HG03280 (cell line): ENCODE results near the gene ATP6V1A.

ENCODE experiments used
- ATAC-seq: cut with Tn5 transposase; IDR thresholded peaks from one replicate; pipeline ENCODE4 v1.9.1; 2021; ENCODE audit warnings: mild to moderate bottlenecking, moderate library complexity; ENCODE audit not compliant: unreplicated experiment

ATP6V1A gene

DNA sequence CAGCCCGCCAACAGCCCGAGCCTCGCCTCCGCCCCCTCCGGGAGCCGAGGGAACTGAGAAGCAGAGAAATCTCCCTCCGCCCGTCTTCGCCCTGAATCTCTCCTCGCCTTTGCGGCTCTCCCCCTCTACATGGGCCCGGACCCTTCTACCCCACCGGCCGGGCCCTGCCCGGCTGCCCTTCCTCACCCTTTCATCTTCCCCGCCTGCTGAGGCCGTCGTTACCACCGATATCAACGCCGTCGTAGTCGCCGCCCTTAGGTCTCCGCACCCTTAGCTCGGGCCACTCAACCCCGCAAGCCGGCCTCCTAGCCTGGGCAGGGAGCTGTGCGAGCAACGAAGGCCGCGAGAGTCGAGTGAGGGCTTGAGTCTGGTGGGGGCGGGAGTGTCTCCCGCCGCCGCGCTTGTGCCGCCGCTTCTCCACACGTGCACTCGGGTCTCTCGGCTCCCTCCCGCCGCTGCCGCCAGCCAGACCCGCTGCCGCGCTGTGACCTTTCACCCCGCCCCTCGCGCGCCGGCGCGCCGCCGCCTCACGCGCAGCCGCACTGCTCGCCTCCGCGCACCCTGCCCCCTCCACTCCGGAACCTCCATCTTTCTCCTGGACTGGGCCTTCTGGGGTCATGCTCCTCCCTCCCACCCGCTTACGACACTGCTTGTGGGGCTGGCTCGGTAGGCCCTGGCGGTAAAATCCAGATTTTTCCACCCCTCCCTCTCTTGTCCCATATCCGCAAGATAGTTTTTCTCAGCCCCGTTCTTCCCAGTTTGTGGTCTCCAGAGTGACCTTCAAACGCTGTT is 883 bp upstream of the ATP6V1A start, which contains the start of gene NAA50:
NAA50 (minus strand) TSS at position 494 of the 792 bp plus-strand sequence; CDS start at position 194, 300 bp downstream.
- peak; percentile 48 for ATAC-seq

DNA sequence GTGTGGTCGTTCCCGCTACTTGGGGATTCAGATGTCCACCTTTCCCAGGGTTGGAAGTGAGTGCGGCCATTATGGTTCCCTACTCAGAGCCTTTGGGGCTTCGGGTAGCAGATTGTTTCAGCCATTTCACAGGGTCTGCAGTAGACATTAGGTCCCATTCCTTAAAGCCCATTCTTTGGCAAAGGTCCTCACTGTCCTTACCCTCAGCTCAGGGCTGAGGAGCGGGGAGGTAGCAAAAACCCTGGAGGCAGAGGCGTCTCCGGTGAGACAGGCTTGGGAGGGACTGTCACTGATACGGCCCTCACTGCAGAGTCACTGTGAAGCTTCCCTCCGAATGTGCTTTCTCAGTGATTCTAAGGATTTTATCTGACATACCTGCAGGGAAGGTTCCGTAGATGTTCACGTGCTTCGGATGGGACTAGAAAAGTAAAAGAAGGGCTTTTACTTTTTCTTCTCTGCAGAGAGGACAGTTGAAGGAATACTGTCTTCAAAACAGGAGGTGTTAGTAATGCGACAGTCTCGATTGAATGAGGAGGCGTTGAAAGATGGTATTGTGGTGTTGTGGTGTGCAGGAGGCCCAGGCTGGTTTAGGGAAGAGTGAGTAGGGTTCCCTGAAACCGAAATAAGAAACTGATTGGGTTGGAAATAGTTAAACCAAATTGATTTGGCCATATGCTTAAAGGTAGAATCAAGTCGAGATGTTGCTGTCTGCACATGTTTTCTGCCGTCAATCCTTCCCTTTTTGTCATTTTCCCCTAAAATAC is 630 bp downstream of the ATP6V1A start:
- no peak for ATAC-seq

DNA sequence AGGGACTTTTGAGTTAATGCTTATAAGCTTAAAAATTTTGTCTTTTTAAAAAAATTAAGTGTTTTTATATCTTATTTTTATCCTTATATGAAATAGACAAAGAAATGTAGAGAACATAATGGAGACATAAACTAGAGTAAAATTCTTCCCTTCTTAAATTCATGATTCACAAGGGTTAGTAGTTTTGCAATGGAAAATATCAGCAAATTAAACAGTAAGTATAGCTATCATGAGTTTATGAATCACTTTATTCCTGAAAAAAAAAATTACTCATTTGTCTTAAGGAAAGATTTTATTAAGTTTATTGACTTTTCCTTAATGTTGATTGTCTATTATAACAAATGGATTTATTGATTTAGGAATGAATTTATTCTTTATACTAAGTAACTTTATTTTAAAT is 4.3 kb downstream of the ATP6V1A start:
- no peak for ATAC-seq

DNA sequence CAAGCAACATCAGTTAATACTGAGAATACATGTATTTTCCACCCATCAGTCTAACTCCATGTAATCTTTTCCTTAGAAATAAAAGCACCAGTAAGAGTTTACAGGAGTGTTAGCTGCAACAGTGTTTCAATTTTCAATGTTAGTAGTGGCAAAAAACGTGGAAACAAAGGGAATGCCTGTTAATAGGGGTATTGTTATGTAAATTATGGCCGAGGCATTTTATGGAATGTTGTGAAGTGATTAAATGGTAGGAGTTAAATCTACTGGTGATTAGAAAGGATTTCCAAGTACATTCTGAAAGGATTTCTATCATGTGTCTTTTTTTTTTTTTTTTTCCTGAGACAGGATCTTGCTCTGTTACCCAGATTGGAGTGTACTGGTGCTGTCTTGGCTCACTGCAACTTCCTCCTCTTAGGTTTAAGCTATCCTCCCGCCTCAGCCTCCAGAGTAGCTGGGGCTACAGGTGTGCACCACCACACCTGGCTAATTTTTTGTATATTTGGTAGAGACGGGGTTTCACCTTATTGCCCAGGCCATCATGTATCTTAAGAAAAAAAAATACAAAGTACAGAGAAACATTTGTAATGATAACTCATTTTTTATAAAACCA is 6.6 kb downstream of the ATP6V1A start:
- no peak for ATAC-seq

DNA sequence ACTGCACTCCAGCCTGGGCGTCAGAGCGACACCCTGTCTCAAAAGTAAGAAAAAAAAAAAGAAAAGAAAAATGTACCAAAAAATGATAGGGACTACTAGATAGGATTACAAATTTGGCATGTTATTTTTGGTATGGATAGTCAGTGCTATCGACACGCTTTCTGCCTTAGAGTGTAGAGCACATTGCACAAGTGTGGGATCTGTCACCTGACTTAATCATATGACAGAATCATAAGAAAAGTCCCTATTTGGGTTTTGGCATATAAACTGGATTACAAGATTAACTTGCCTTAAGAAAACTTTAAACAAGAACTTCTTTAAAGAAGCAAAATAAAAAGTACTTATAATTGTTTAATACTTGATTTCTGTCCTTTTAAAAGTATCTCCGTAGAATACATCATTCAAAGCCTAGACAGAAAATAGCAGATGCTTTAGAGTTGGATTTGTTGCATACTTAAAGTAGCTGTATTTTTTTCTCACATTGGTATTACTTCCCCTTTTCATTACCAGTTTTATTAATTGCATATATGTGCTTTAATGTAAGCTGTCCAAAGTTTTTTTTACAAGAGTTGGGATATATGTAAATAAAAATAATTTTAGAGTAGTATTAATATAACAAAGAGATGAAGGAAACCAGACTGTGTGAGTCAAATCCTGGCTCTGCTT is 7.8 kb downstream of the ATP6V1A start:
- no peak for ATAC-seq

DNA sequence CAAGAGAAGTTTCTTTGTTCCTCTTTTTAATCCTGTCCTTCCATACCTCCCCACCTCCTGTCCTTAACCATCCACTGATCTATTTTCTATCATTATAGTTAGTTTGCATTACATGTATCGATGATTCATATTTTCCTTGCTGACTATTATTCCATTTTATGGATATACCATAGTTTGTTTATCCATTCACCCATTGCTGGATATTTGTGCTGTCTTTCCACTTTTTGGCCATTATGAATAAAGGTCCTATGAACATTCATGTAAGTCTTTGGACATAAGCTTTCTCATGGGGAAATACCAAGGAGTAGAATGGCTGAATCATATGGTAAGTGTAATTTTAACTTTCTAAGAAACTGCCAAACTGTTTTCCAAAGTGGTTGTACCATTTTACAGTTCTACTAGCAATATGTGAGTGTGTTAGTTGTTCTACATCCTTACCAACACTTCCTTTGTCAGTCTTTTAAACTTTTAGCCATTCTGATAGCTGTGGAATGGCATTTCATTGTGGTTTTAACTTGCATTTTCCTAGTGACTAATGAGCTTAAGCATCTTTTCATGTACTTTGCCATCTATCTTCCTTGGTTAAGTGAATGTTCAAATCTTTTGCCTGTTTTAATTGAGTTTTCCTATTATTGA is 11.7 kb downstream of the ATP6V1A start:
- ATAC-seq, result no peak

DNA sequence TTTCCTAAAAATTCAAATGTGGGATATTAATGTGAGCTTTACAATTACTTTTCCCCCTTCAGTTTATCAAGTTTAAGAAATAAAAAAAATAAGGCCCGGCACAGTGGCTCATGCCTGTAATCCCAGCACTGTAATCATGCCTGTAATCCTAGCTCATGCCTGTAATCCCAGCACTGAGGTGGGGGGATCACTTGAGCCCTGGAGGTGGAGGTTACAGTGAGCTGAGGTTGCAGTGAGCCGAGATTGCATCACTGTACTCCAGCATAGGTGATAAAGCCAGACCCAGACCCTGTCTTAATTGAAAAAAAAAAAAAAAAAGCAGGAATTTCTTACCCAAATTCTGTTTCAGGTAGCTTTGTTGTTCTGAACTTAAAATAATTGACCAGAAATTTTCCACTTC is 17.9 kb downstream of the ATP6V1A start:
- no peak for ATAC-seq

DNA sequence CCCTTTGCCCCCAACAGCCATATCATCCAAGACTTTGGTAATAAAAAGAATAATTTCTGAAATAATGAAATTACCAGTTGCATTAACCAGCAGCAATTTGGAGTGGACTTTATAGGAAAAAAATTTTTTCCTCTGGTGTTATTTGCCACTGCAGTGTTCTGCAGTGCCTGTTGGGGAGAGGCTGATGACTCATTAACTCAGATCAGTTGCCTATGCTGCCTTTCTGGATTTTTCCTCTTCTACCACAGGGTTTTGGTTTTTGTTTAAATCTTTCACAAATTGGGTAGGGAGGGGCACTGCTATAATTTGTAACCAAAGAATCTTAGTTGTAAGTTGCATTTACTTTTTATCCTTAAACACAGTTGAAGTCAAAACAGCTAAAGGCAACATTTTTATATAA is 22.7 kb downstream of the ATP6V1A start:
- ATAC-seq, result no peak

DNA sequence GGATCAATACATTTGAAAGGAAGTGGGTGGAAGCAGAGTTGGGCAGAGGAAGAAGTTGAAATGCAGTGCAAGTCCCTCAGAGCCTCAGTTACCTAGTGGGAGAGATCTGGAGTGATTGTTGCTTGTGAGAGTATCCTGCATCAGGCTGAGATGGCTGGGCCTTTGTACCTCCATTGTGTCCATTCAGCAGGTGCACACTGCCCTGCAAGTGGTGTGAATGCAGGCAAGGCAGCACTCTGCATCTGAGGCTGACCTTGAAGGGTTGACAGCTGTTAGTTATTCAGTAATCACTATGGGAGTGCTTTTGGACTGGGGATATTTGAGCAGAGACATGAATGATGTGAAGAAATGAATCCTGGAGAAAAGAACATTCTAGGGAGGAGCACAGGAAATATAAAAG is 25.2 kb downstream of the ATP6V1A start:
- ATAC-seq, result no peak

DNA sequence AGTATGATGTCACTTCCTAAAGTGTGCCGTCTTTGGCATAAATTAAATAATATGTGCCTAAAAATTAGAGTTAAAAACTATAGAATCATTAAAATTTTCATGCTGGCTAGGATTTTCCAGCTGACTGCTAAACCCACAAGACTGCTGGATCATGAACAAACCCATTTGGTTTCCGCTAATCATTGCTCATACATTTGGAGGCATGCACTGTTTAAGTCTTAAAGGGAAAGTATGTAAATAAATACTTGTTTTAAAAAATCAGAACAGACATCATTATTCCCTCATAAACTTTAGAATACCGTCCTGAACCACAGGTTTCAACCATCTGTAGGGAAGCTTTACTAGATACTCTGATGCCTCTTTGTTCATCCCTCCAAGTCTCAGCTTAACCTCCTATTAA is 26.5 kb downstream of the ATP6V1A start:
- no peak for ATAC-seq

DNA sequence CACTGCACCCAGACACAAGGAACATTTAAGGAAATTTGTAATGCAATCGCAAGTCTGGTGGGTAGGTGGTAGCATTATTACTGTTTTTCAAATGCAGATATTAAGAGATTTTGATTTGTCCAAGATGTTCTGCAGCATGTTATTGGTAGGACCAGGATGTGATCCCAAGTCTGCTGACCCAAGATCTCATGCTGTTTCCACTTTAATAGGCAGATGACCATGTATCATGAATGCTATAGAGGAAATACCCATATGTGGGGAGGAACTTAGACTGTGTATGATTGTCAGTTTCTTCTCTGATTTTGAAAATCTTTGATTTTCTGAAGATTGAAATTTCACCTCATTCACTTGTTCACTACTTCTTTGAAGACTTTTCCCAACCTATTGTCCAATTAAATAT is 28.7 kb downstream of the ATP6V1A start:
- ATAC-seq, result no peak

DNA sequence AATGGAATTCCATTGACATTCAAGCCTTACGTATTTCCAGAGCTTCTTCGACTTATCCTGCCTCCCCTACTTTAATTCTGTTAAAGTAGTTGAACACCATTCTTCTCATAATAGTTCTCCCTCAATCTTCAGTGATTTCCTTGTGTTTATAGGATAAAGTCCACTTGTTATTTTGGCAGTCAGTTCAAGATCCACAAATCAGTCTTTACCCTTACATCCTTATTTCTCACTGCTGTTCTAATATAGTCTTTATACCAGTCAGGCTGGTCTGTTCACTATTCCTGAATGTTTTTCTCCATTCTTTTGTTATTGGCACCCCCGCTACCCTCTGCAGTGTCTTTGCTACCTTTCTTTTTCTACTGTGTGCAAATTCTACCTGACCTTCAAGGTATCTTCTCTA is 29.7 kb downstream of the ATP6V1A start:
- ATAC-seq, result no peak

DNA sequence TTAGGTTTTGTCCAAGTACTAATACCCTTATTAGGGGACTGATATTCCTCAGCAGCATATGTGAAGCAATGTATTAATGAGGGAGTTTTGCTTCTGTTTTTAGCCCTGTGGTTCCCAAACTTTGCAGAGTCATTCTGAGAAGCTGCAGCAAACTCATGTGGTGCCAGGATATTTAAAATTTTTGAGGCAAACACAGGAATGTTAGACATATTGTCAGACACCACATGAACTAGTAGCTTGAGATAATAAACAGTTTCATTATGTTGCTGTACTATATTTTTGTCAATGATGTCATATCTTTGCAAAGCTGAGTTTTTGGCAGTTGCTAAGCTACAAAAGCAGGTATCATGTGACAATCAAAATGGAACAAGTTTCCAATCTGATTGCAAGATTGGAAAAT is 36.6 kb downstream of the ATP6V1A start:
- no peak for ATAC-seq

DNA sequence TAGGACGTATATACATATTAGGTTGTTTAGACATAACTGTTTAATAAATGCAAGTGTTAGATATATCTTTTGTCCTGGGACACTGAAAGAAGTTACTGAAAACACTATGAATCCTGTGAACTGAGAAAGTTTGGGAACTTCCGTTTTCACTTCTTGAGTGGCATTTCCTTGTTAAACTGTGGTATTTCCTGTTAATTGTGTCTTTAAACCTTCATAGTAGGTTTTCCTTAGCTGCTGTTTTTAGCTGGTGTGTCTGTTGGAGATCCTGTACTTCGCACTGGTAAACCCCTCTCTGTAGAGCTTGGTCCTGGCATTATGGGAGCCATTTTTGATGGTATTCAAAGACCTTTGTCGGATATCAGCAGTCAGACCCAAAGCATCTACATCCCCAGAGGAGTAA is 37.1 kb downstream of the ATP6V1A start:
- ATAC-seq, result no peak

DNA sequence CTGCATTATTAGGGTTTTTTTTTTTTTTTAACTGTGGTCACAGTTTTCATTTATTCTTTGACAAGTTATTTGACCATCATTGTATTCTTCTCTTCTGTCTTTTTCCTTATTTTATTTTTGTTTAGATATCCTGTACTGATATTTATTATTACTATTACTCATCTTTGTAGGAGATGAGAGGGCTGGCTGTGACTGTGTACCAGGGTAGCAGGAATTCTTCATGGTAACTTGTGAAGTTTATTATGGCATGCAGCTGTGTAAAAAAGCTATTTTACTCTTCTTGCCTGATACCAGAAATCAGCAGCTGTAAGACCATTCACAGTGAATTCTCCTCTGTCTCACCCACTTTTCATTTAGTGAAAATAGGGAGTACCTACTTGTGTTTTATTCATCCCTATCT is 44.5 kb downstream of the ATP6V1A start:
- ATAC-seq, result no peak

DNA sequence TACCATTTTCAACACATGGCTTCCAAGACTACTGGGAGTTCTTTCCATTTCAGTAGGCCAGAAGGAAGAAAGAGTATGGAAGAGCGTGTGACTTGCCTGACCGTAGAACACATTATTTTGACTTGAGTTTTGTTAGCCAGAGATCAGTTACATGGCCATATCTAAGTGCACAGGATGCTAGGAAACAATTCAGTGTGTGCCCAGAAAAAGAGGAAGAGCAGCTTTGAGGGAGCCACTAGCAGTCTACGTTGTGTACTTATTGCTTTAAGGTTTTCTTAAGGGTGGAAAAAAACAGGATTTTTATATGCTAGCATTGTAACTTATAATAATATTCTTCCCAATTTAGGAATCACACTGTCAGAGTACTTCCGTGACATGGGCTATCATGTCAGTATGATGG is 47.7 kb downstream of the ATP6V1A start:
- no peak for ATAC-seq

DNA sequence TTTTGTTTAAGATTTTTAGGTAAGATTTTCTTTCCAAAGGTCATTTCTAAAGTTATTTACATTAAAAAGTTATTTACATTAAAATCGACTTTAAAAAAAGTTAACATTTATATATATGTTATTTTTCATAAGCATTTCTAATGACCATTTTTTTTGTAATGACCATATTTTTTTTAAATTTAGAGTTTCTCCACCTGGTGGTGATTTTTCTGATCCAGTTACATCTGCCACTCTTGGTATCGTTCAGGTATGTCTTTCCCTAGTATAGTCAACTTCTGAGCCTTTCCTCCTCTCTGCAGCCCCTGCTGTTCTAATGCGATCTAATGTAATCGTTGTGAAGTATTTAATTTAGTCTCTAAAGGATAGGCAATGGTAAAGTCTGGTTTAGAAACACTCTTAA is 48.9 kb downstream of the ATP6V1A start:
- ATAC-seq, result no peak

DNA sequence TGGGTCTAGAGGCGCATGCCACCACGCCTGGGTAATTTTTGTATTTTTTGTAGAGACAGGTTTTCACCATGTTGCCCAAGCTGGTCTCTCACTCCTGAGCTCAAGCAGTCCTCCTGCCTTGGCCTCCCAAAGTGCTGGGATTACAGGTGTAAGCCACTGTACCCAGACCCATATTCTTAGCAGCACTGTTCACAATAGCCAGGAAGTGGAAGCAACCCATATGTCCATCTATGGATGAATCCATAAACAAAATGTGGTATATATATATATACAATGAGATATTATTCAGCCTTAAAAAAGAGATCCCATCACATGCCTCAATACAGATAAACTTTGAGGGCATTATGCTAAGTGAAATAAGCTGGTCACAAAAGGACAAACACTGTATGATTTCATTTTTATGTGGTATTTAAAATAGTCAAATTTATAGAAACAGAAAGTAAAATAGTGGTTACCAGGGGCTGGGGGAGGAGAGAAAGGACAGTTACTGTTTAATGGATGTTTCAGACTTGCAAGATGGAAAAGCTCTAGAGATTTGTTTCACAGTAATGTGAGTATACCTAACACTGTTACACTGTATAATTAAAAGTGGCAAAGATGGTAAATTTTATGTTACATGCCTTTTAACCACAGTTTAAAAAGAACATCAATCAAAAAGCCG is 56.1 kb downstream of the ATP6V1A start:
- no peak for ATAC-seq

DNA sequence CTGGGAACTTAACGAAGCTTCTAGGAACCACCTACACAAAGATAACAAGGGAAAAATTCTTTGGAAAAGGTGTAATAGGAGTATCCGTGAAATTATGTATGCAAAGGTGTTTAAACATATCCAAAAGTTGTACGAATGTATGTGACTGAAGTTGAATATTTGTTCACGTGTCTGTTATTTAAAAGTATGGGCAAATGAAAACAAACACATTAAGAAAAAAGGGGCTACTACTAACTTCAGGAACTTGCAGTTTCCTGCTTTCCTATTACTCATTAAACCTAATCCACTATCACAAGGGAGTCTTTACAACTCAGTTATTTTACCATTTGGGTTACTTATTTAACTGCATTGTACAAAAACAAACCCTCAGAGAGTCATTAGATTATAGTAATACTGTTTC is 57.8 kb downstream of the ATP6V1A start:
- no peak for ATAC-seq

DNA sequence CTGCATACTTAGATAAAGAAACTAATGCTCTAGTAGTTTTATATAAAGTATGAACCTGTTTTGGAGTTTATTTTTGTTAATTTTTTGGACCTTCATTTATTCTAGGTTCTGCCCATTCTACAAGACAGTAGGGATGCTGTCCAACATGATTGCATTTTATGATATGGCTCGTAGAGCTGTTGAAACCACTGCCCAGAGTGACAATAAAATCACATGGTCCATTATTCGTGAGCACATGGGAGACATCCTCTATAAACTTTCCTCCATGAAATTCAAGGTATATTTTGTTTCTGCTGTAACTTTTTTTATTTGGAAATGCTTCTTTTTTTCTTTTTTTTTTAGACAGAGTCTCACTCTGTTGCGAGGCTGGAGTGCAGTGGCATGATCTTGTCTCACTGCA is 58.4 kb downstream of the ATP6V1A start:
- no peak for ATAC-seq
